GM19238 (cell line): ENCODE results near the gene SAPCD2.

Experiments
- DNase-seq: peaks from one replicate; pipeline ENCODE4 v3.0.0; 2011; ENCODE audit warnings: low spot score; ENCODE audit not compliant: insufficient read length

Gene SAPCD2

GRCh38 chr9:137019891-137020683, 50.3 kb downstream of the SAPCD2 start:
- no peak for DNase-seq

GRCh38 chr9:137018761-137019559, 51.4 kb downstream of the SAPCD2 start:
- no peak for DNase-seq

GRCh38 chr9:137017791-137018497, 52.4 kb downstream of the SAPCD2 start:
- no peak for DNase-seq

GRCh38 chr9:137017071-137017470, 53.3 kb downstream of the SAPCD2 start:
- no peak for DNase-seq

GRCh38 chr9:137016436-137016835, 53.9 kb downstream of the SAPCD2 start:
- no peak for DNase-seq

- DNase-seq, result no peak
These were observed 54.4 kb downstream of the SAPCD2 start for GRCh38 chr9:137015976-137016375.

GRCh38 chr9:137015540-137015930, 54.8 kb downstream of the SAPCD2 start:
- DNase-seq, result no peak

- no peak for DNase-seq
These were observed 55.4 kb downstream of the SAPCD2 start for GRCh38 chr9:137014776-137015539.

- DNase-seq, result no peak
These were observed 56.2 kb downstream of the SAPCD2 start for GRCh38 chr9:137014166-137014565.

GRCh38 chr9:137013571-137013940, 56.8 kb downstream of the SAPCD2 start:
- no peak for DNase-seq

GRCh38 chr9:137012694-137013570, 57.4 kb downstream of the SAPCD2 start:
- no peak for DNase-seq
